Small intestine (tissue), 7 donors: Measurements from ENCODE around the gene PLD6. TPM values are rescaled to one million over a fixed set of nuclear protein-coding genes. Genes with fewer than 3 reads are reported as not detected.

Experiments
- DNase-seq, 2 donors: peaks; one replicate each; pipeline versions ENCODE4 v3.0.0 to v3.0.0-alpha.2; 2013
- FAIRE-seq: peaks from 2 replicates; lab custom pipeline; 2012; peaks lifted over from hg19 to GRCh38; lab: Jason Lieb, UNC
- H3K27ac ChIP-seq, 3 donors: one replicate each; pipeline ENCODE4 v1.5.1; 2013; ENCODE audit warnings: low read length in 2 of 3, mild to moderate bottlenecking in 2 of 3, control low read depth in 1 of 3, inconsistent platforms in 1 of 3, low read depth in 1 of 3, moderate library complexity in 1 of 3
- H3K27me3 ChIP-seq, 3 donors: one replicate each; pipeline ENCODE4 v1.6.1; 2013; ENCODE audit warnings: low read length in 3 of 3, inconsistent platforms in 1 of 3; ENCODE audit not compliant: control insufficient read depth in 3 of 3, insufficient read depth in 3 of 3
- H3K36me3 ChIP-seq, 3 donors: one replicate each; pipeline ENCODE4 v1.6.1; 2013; ENCODE audit warnings: low read length in 3 of 3, inconsistent platforms in 1 of 3, low read depth in 1 of 3, mild to moderate bottlenecking in 1 of 3, moderate library complexity in 1 of 3; ENCODE audit not compliant: control insufficient read depth in 3 of 3, insufficient read depth in 2 of 3
- H3K4me1 ChIP-seq, 3 donors: one replicate each; pipeline ENCODE4 v1.6.1; 2013; ENCODE audit warnings: low read length in 2 of 3, inconsistent platforms in 1 of 3, low read depth in 1 of 3, mild to moderate bottlenecking in 1 of 3, moderate library complexity in 1 of 3; ENCODE audit not compliant: control insufficient read depth in 3 of 3, insufficient read depth in 2 of 3
- H3K4me3 ChIP-seq, 3 donors: one replicate each; pipeline ENCODE4 v1.5.1; 2013; ENCODE audit warnings: low read length in 3 of 3, control low read depth in 1 of 3, inconsistent platforms in 1 of 3, low read depth in 1 of 3, mild to moderate bottlenecking in 1 of 3, moderate library complexity in 1 of 3
- H3K9me3 ChIP-seq, 2 donors: one replicate each; pipeline ENCODE4 v1.6.1; 2013; ENCODE audit warnings: low read depth in 1 of 2, low read length in 1 of 2; ENCODE audit not compliant: control insufficient read depth in 2 of 2, insufficient read depth in 1 of 2
- WGBS, 3 donors: extraction: QIAGEN DNeasy Blood & Tissue Kit; methylation state at CpG; one replicate each; pipeline ENCODE4 v1.1.7; 2013; 5-methylcytosine and 5-hydroxymethylcytosine counted together
- polyA plus RNA-seq, 4 donors: library from polyadenylated mRNA; stranded (reverse) in 3 of 4; unstranded in 1 of 4; fragments of 200-250 nt in 3 of 4; fragments of 120-200 nt in 1 of 4; gene quantifications; one replicate each; pipeline versions ENCODE4 v1.2.1 to v1.2.3, GENCODE V29; 2013
- donor health status: healthy with polysubstance abuse.
- donor health status: control.
- donor health status: control.
- donor health status: Bipolar disorder and iron deficiency.
- donor health status: healthy.

PLD6 gene
- polyA plus RNA-seq, 4 donors: 1.4 to 5.2 (median 1.6) TPM

GRCh38 chr17:17229416-17230384, 23.6 kb upstream of the PLD6 start:
- 92 to 94% (median 93%) methylated on average over 26 of the region's 26 CpGs for WGBS, 3 donors
- no peaks in the 10 kb centered on the region for H3K27me3 ChIP-seq
- H3K27ac ChIP-seq: no peak overlapping the region
- no peaks in the 10 kb centered on the region for H3K9me3 ChIP-seq
- peaks cover 18 to 86% (median 48%) of the 10 kb centered on the region in 3 donors for H3K36me3 ChIP-seq
- DNase-seq: no peak
- no peak for FAIRE-seq
- H3K4me3 ChIP-seq: no peak overlapping the region
- peaks cover 0 to 14% (median 2%) of the 10 kb centered on the region in 3 donors for H3K4me1 ChIP-seq

GRCh38 chr17:17228521-17229279, 22.6 kb upstream of the PLD6 start:
- H3K4me3 ChIP-seq: no peak overlapping the region
- 94 to 95% (median 95%) methylated on average over 17 of the region's 17 CpGs for WGBS, 3 donors
- no peak for DNase-seq
- peaks cover 21 to 96% (median 49%) of the 10 kb centered on the region in 3 donors for H3K36me3 ChIP-seq
- peaks cover 0 to 14% (median 2%) of the 10 kb centered on the region in 3 donors for H3K4me1 ChIP-seq
- no peak for FAIRE-seq
- no peak overlapping the region for H3K27ac ChIP-seq
- no peaks in the 10 kb centered on the region for H3K9me3 ChIP-seq
- H3K27me3 ChIP-seq: no peaks in the 10 kb centered on the region

- DNase-seq: no peak
- WGBS, 3 donors: 92 to 94% (median 94%) methylated on average over 25 of the region's 25 CpGs
- H3K36me3 ChIP-seq: peaks cover 21 to 99% (median 51%) of the 10 kb centered on the region in 3 donors
Measured at GRCh38 chr17:17227608-17228520, 21.7 kb upstream of the PLD6 start.

GRCh38 chr17:17226451-17227265, 20.5 kb upstream of the PLD6 start:
- Histone ChIP-seq H3K4me1 (peaks cover 0 to under 1% (median 0%) of the 10 kb centered on the region in 3 donors), H3K36me3 (peaks cover 24 to 99% (median 58%) of the 10 kb centered on the region in 3 donors), H3K4me3 (no peak overlapping the region), H3K9me3 (no peaks in the 10 kb centered on the region), H3K27ac (no peak overlapping the region), H3K27me3 (no peaks in the 10 kb centered on the region)
- no peak for FAIRE-seq
- WGBS, 3 donors: 95 to 96% (median 95%) methylated on average over 16 of the region's 16 CpGs
- no peak for DNase-seq

More at GRCh38 chr17:17227608-17228520, 21.7 kb upstream of the PLD6 start:
- no peak for FAIRE-seq
- H3K27me3 ChIP-seq: no peaks in the 10 kb centered on the region
- H3K4me3 ChIP-seq: no peak overlapping the region
- H3K27ac ChIP-seq: no peak overlapping the region
- no peaks in the 10 kb centered on the region for H3K9me3 ChIP-seq
- H3K4me1 ChIP-seq: peaks cover 0 to 12% (median 2%) of the 10 kb centered on the region in 3 donors

GRCh38 chr17:17225901-17226300, 19.8 kb upstream of the PLD6 start:
- no peak for DNase-seq
- peaks cover 24 to 99% (median 56%) of the 10 kb centered on the region in 3 donors for H3K36me3 ChIP-seq
- no peak overlapping the region for H3K27ac ChIP-seq
- no peaks in the 10 kb centered on the region for H3K4me1 ChIP-seq
- no peaks in the 10 kb centered on the region for H3K27me3 ChIP-seq
- no peak overlapping the region for H3K4me3 ChIP-seq
- no peak for FAIRE-seq
- WGBS, 3 donors: 94 to 97% (median 95%) methylated on average over 10 of the region's 10 CpGs
- no peaks in the 10 kb centered on the region for H3K9me3 ChIP-seq

GRCh38 chr17:17224137-17224536, 18.0 kb upstream of the PLD6 start:
- no peaks in the 10 kb centered on the region for H3K4me1 ChIP-seq
- DNase-seq (no peak), FAIRE-seq (no peak)
- H3K27me3 ChIP-seq: no peaks in the 10 kb centered on the region
- 87 to 91% (median 90%) methylated on average over 8 of the region's 8 CpGs for WGBS, 3 donors
- H3K27ac ChIP-seq: no peak overlapping the region
- H3K36me3 ChIP-seq: peaks cover 22 to 99% (median 47%) of the 10 kb centered on the region in 3 donors
- no peak overlapping the region for H3K4me3 ChIP-seq
- no peaks in the 10 kb centered on the region for H3K9me3 ChIP-seq

- H3K36me3 ChIP-seq: peaks cover 23 to 99% (median 44%) of the 10 kb centered on the region in 3 donors
Measured at GRCh38 chr17:17223736-17224135, 17.6 kb upstream of the PLD6 start.

More at GRCh38 chr17:17223736-17224135, 17.6 kb upstream of the PLD6 start:
- Histone ChIP-seq H3K9me3 (no peaks in the 10 kb centered on the region), H3K27ac (no peak overlapping the region), H3K4me1 (no peaks in the 10 kb centered on the region), H3K27me3 (no peaks in the 10 kb centered on the region), H3K4me3 (no peak overlapping the region)
- DNase-seq (no peak), FAIRE-seq (no peak)
- 96 to 98% (median 96%) methylated on average over 16 of the region's 16 CpGs for WGBS, 3 donors
